Vagina (tissue), 2 donors: ENCODE data around the gene PLCL1.

Experiments used
- CTCF ChIP-seq, 3 experiments: fragments of 450-650 bp in 2 of 3; fragments of 200-600 bp in 1 of 3; sonication (generic) in 1 of 3; IDR thresholded peaks; one replicate each; pipeline ENCODE4 v1.5.1; 2017 to 2019; ENCODE audit warnings: antibody characterized with exemption in 3 of 3, mild to moderate bottlenecking in 2 of 3, moderate library complexity in 2 of 3
- POLR2AphosphoS5 ChIP-seq, 2 donors: sonication (generic); formaldehyde crosslinking; IDR thresholded peaks; one replicate each; pipeline ENCODE4 v1.9.0; 2017; ENCODE audit warnings: antibody characterized with exemption in 2 of 2, mild to moderate bottlenecking in 2 of 2, low read depth in 1 of 2; ENCODE audit not compliant: insufficient read depth in 1 of 2

GRCh38 chr2:197938555-197938954 is 134.2 kb downstream of the PLCL1 start:
- TF ChIP-seq CTCF (IDR thresholded peaks at IDR 0.05) (no peak), POLR2AphosphoS5 (IDR thresholded peaks at IDR 0.05; ENCODE audit: insufficient read depth in 1 of 2, low read depth in 1 of 2) (no peak)
